HG03025 (cell line): ENCODE data around the gene EPHA10.
A peak's percentile ranks its signal among the peaks of the same experiment; 100 is the strongest.

ENCODE experiments used
- ATAC-seq: cut with Tn5 transposase; IDR thresholded peaks from one replicate; pipeline ENCODE4 v1.9.1; 2021; ENCODE audit warnings: mild to moderate bottlenecking, moderate library complexity; ENCODE audit not compliant: unreplicated experiment, low FRiP score

EPHA10 gene

DNA sequence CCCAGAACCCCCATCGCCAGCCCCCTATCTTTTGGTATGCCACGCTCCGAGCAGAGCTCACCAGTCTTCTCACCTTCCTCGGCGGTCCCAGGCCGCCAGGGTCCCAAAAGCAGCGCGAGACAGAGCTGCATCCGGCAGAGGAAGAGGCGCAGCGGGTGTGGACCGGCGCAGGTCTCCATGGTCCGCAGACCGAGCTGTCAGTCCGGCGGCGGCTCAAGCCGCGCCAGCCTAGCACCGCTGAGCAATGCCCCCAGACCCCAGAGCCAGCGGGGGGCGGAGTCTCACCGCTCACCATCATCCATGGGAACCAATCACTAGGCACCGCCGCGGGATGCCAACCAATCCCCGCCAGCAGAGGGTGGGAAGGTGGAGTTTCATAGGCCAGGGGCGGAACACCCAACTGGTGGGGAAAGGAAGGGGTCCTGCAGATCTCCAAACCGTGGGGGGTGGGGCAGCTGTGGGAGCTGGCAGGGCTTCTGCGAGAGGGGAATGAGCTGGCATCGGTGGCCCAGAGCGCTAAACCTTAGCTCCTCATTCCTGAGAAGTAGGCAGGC is at the start of gene EPHA10:
Gene EPHA10, minus strand, starts transcription at position 233 of the 554 bp plus-strand sequence. Its CDS starts 54 bp downstream, at position 179.
- no peak for ATAC-seq

DNA sequence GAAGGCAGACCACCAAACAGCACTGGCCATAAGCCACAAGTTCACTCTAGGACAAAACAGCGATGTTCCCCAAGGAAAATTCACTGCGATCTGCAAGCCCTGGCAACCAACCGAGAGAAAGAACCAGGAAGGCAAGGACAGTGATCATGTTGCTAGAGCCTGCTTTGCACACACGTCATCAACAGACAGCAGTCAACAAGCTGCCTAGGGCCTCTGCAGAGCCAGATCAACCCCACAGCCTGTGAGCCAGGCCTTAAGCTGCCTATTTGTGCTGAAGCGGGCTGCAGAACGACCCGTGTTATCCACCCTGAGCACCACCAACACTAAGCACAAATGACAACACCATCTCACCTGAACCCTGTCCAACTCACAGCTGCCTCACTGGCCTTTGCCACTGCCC is 49.3 kb upstream of the EPHA10 start:
- ATAC-seq, result no peak

DNA sequence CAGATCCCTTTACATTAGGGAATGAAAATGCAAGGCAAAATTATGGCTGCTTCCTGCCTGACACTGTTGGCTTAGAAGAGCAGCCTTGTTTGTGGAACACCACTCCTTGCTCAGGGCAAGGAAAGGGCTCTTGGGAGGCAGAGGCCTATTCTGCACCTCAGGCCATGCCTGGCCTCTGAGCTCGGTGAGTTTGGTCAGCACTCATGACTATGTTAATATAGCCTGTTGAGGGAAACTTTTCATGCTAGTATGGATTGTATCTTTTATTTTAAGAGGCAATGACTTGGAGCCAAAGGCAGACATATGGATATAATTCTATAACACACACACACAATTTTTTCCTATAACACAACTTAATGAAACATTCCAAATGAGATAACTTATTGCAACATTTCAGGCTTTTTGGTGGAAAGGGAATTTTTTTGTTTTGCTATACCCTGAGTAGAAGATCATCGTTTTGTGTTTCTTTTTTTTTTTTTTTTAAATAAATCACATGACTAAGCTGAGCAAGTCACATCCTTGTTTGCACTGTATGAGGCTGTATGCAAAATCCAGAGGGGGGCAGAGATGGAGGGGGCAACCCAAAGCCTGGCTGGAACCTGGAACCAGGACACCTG is 48.7 kb upstream of the EPHA10 start:
- no peak for ATAC-seq

DNA sequence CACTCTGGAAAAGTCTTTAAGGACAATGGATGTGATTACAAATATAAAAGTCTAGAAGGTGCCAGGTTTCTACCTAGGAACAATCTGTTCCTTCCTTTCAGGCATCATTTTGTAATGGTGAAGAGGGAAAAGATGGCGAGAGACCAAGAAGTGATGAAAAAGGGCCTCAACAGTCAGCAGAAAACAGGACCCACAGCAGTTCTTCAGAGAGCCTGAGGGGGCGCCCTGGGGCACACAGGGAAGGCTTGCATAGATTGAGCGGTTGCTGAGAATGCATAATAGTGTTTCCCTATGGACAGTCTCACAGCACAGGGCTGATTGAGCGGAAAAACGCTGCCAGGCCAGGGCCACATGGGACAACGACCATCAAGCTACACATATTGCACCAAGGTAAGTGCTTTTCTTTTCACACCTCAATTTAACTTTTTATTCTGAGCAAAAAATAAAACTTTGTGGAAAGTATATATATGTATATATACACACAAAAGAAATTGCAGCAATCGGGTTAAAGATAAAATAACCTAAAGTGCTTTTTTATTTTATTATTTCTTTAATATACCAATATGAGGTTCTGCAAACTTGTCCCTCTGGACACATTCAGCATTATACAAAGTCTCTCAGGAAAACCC is 46.2 kb upstream of the EPHA10 start:
- no peak for ATAC-seq

DNA sequence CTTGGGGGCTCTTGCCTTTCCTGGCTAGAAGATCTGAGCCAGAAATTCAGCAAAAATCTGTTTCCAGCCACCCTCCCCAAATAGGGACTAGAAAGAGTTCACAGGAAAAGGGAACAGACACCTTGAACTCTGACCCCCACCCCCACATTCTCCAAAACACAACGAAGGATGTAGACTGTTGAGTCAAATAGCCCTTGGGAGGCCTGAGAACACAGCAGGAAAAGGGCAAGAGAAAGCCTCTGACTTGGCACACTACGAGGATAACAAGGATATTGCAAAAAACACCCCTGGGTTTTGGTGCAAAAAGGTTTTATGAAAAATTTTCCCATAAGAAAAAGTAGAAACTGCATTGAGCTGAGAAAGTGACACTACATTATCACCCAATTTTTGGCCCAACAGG is 45.0 kb upstream of the EPHA10 start:
- no peak for ATAC-seq

DNA sequence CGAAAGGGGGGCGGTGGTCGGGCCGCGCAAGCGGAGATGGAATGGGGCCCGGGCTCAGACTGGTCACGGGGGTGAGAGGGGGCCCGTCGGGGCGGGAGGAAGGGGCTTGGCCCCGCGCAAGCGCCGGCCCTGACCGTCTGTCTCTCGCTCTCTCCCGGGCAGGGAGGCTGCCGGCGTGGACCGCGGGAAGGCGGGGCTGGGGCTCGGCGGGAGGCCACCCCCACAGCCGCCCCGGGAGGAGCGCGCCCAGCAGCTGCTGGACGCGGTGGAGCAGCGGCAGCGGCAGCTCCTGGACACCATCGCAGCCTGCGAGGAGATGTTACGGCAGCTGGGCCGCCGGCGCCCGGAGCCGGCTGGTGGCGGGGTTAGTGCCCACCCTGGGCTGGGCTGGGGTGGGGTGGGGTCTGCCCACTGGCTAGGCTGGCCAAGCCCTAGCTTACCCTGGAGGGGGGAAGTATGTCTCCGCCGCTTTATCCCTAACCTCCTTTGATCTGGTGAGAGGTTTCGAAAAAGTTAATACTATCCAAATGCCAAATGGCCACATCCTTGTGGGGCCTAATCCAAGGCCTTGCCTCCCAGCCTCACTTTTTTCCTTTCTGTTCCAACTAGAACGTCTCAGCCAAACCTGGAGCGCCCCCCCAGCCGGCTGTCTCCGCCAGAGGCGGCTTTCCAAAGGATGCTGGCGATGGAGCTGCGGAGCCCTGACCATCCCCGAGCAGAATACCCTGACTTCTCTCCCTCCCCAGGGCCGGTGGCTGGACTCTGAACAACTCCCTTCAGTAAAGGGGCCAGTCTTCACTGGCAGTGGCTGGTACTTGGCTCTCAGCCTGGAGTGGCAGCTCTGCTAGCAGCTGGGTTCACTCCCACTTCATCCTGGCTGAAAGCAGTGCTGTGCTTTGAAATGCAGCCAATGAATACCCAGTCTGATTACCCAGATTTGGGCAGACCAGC is 43.7 kb upstream of the EPHA10 start:
- peak; percentile 21 for ATAC-seq

DNA sequence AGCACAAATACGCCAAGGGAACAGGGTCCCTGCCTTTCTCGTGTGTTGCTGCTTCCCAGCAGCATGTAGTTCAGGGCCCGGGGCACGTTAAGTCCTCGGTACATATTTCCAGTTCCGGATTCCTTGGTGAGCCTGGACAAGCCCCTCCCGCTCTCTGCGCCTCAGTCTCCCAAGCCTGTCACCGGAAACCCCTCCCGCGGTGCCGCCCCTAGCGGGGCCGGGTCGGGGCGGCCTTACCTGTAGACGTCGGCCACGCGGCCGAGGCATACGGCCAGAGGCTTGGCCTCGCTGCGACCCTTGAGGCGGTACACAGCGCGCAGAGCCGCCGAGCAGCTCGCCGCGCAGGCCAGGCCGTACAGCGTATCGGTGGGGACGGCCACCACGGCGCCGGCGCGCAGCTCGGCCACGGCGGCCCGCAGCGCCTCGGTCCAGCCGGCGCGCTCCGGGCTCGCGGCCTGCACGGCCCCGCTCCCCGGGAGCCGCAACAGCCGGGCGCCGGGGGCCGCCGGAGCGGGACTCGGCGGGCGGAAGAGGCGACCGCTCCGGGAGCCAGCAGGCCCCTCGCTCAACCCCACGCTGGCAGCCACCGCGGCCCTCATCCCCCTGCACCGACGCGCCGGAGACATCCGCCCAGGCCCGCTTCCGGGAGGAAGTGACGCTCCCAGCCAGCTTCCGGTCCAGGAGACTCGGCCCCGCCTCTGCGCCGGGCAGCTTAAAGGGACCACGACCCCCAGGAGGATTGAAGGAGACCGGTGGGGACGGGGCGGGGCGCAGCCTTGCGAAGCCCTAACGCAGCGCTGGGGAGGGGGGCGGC is 42.8 kb upstream of the EPHA10 start, which contains the start of the genes C1orf122 and YRDC:
Gene C1orf122, plus strand, starts transcription at position 236 of the 814 bp plus-strand sequence. CDS start 615 bp downstream, outside the sequence.
Gene YRDC, minus strand, starts transcription at position 654 of the 814 bp plus-strand sequence. Its CDS starts 28 bp downstream, at position 626.
- peak; percentile 82 for ATAC-seq

DNA sequence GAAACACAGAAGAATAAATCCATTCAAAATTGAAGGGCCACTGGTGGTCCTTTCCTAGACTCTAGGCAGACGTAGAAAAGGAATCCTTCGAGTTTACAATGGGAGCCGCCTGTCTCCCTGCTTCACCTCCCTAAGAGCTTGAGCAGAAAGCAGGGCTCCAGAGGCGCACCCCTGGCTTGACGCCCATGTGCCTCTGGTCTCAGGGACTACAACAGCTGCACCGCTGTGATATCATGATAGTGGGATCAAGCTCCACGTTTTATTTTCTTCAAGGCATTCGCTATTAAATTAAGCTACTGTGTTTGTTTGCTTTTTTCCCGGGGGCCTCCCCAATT is 42.3 kb upstream of the EPHA10 start:
- no peak for ATAC-seq

DNA sequence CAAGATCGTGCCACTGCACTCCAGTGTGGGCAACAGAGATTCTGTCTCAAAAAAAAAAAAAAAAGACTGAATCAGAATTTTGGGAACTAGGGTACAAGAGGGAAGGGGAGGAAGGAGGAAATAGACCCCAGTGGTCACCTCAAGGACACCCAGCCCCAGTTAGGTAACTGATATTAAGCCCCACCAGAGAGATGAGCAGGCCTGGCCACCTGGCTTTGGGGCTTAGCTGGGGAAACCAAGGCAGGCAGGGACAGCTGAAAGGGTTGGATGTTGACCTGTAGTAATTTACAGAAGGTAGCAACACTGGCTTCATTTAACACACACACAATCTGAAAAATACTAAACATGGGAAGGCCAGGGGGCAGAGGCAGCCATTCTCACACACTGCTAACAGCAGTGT is 37.5 kb upstream of the EPHA10 start:
- ATAC-seq, result no peak

DNA sequence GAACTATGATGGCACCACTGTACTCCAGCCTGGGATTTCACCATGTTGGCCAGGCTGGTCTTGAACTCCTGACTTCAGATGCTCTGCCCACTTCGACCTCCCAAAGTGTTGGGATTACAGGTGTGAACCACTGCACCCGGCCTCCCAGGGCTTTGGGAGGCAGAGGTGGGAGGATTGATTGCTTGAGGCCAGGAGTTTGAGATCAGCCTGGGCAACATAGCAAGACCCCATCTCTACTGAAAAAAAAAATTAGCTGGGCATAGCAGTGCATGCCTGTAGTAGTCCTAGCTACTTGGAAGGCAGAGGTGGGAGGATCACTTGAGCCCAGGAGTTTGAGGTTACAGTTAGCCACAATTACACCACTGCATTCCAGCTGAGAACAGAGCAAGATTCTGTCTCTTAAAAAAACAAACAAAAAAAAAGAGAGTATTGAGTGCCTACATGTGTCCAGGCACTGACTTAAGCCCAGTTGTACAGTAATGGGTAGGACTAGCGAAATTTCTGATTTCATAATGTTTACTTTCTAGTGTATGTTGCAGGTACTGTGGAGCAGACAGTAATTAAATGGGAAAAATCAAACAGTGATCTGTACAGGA is 32.9 kb upstream of the EPHA10 start:
- no peak for ATAC-seq

DNA sequence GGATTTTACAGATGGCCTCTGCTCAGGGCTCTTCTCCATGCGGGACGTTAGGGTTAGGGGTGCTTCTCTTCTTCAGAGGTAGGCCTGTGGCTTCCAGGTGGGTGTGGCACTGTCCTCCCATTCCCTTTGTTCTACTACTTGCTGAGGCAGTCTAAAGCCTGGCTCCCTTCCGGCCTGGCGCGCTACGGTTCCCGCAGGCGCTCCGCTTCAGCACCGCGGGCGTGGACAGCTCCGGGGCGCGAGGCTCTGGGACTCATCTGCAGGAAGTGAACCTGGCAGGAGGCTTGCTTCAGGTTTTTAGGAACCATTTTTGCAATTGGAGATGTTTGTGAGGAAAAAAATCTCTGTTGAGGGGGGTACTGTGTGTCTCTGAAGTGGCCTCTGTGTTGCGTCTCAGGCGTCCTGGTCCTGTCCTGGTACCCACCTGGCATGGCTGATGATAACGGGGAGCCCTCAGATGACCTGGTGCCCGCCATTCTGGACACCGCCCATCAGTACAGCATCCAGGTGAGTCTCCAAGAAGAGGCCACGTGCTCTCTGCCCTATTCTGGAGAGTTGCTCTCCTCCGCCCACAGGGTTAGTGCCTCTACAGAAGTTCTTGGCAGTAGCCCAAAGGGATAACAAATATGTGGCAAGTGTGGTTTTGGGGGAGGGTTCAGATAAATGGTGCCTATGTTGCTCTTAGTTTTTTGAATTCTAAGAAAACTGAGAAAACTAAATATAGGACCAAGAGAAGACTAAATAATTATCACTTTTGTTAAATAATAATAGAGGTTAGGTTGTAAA is 30.6 kb upstream of the EPHA10 start:
- ATAC-seq, result no peak

DNA sequence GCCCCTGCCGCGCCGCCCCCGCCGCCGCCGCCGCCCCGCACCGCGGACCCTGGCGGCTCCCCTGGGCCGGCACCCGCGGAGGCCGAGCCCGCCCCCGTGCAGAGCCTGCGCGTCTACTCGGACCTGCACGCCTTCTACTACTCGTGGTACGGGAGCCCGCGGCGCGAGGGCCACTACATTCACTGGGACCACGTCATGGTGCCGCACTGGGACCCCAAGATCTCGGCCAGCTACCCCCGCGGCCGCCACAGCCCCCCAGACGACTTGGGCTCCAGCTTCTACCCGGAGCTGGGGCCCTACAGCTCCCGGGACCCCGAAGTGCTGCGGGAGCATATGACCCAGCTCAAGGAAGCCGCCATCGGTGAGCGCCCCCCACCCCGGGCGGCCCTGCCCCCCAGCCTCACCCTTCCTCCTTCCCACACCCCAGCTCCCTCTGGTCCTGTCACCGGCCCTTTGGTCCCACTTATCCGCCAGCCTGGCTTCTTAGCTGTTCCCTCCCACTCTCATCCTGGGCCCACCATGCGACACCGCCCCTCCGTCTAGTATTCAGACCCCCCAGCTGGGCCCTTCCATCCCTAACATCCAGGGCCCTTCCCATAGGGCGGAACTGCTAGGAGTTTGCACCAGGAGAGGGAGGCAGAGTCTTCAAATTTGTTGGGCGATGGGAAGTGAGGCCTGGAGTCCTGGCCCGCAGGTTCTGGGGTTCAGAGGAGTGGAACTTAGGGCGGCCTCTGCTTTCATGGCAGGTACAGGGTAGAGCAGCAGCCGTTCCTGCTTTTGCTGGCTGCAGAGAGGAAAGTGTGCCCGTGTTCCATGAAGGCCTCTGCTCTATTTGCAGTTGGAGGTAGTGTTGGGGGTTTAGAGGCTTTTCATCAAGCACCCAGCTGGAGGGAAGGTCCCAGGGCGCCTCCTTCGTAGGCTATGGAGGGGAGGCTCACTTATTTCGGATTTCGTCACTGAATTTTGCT is 29.7 kb upstream of the EPHA10 start:
- ATAC-seq, result peak; percentile 12

DNA sequence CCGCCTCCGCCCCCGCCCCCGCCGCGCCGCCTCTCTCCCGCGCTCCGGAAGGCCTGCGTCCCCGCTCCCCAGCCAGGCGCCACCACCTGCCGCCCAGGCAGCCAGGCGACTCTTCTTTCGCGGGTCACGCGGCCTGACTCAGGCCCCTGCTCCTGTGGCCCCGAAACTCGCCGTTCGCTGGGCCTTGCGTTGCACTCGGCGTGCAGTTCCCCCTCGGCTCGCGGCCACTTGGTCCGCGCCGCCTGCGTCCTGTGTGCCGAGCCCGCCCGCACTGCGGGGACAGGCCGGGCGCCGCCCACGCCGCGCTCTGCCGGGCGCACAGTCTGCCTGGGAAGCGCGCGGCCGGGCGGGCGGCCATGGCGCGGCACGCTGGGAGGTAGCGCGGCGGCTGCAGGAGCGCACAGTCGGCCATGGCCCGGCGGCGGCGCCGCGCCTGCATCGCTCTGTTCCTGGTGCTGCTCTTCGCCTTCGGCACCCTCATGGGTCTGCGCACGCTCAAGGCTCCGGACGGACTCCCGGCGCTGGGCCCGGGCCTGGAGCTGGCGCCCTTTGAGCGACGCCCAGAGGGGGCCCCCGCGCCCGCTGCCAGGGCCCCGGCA is 29.0 kb upstream of the EPHA10 start, which contains the start of gene MANEAL:
Gene MANEAL, plus strand, starts transcription at position 75 of the 599 bp plus-strand sequence. Its CDS starts 336 bp downstream, at position 411.
- peak; percentile 61 for ATAC-seq

DNA sequence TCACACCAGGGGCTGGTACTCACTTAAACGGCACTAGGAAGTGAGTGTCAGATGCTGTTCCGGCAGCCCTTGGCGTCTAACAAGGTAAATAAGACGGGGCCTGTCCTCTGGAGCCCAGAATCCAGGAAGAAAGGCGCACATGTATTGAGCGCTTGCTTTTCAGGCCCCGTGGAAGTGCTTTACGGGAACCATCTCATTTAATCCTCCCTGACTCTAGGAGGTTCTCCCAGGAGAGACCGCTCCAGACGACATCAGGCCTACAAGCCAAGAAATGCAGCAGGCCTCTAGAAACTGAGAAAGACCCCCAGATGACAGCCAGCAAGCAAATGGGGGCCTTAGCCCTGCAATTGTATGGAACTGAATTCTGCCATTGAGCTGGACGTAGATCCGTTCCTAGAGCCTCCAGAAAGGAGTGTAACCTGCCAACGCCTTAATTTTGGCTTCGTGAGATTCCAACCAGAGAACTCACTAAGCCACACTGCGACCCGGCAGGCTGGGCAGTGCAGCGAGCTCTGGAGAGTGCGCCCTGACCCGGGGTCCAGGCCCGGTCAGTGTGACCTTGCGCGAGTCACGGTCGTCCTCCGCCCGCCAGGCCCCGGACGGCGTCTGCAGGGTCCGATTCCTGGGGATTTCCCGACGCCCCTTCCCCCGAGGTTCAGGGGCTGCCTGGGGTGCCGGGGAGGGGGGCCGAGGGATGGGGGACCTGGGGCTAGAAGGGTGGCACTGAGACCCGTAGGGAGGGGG is 28.2 kb upstream of the EPHA10 start:
- ATAC-seq, result no peak

DNA sequence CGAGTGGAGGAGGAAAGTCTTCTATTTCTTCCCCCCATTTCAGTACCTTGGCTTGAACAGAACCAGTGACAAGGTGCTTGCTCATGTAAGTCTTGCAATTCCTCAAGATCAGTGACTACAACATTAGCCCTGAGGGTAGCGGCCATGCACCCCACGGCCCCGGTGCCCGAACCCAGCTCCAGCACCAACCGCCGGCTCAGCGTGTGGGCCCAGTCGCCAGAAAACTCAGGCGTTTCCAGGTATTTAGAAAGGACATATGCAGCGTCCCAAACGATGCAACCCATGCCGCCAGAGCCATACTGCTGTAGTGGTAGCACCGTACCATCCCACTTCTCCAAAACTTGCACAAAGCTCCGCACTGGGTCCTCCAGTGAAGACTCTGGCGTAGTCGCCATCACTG is 17.6 kb upstream of the EPHA10 start:
- ATAC-seq, result no peak

DNA sequence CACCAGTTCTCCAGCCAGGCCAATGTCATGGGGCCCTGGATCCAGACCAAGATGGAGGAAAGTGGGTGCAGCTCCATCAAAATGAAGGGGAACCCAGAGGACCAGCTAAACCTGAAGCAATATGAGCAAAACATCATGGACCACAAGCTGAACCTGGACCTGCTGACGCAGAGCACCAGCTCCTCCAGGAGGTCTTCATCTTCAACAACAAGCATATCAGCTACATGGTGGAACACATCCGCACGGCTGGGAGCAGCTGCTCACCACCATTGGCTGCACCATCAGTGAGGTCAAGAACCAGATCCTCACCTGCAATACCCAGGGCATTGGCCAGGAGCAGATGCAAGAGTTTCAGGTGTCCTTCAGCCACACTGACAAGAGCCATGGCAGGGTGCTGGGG is 13.7 kb upstream of the EPHA10 start:
- no peak for ATAC-seq
